ENCODE data around the gene FILIP1L. TPM values are rescaled to one million over a fixed set of nuclear protein-coding genes. Genes with fewer than 3 reads are reported as not detected.

Gene FILIP1L
- total RNA-seq, 1 donor from 2014 or later, result 0.15 TPM

DNA sequence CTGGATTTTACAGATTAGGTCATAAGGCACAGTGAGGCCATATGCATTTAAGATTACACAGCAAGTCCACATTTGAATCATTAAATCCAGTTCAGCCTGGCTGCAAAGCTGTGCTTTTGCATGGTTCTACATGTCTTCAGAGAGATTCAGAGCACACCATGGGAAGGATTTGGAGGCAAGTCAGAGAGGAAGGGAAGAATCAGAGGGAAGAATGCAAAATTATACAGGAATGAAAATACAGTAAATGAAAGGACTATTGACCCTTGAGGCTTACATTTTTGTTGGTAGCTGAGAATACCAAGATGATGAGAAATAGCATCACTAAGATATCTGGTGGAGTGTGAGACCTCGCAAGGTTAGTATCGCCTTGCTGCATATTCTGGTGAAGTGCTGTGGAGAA, 13.9 kb downstream of the FILIP1L start:
- Histone ChIP-seq H4K20me1 (ENCODE audit: low read depth) (no peaks in the 10 kb centered on the region), H3K27me3 (no peaks in the 10 kb centered on the region), H3K9me3 (ENCODE audit: low read depth) (no peaks in the 10 kb centered on the region), H3K4me1 (no peaks in the 10 kb centered on the region), H3K4me2 (no peak overlapping the region), H3F3A (ENCODE audit: low read depth) (no peaks in the 10 kb centered on the region), H3K36me3 (no peaks in the 10 kb centered on the region), H3K79me2 (ENCODE audit: low read depth) (no peaks in the 10 kb centered on the region), H3K9ac (no peak overlapping the region), H3K27ac (no peak overlapping the region), H2AFZ (replicated peaks) (no peak overlapping the region), H3K4me3 (no peak overlapping the region)
- TF ChIP-seq, protein P1, sequence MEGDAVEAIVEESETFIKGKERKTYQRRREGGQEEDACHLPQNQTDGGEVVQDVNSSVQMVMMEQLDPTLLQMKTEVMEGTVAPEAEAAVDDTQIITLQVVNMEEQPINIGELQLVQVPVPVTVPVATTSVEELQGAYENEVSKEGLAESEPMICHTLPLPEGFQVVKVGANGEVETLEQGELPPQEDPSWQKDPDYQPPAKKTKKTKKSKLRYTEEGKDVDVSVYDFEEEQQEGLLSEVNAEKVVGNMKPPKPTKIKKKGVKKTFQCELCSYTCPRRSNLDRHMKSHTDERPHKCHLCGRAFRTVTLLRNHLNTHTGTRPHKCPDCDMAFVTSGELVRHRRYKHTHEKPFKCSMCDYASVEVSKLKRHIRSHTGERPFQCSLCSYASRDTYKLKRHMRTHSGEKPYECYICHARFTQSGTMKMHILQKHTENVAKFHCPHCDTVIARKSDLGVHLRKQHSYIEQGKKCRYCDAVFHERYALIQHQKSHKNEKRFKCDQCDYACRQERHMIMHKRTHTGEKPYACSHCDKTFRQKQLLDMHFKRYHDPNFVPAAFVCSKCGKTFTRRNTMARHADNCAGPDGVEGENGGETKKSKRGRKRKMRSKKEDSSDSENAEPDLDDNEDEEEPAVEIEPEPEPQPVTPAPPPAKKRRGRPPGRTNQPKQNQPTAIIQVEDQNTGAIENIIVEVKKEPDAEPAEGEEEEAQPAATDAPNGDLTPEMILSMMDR (IDR thresholded peaks at IDR 0.05), result no peak
- TF ChIP-seq EZH2phosphoT487 (IDR thresholded peaks at IDR 0.05) (no peak), EZH2 (IDR thresholded peaks at IDR 0.05) (no peak)
- no peaks in the 10 kb centered on the region for H3K27me3 Mint-ChIP-seq (ENCODE audit: insufficient read depth, low read depth)
- H3K4me1 Mint-ChIP-seq, result peaks cover 8% of the 10 kb centered on the region
- H3K4me3 Mint-ChIP-seq, result no peak overlapping the region
- H3K36me3 Mint-ChIP-seq, result peaks cover 2% of the 10 kb centered on the region
- no peak overlapping the region for H3K27ac Mint-ChIP-seq
- H3K9me3 Mint-ChIP-seq, result no peaks in the 10 kb centered on the region
- no peak for DNase-seq (ENCODE audit: low spot score)

DNA sequence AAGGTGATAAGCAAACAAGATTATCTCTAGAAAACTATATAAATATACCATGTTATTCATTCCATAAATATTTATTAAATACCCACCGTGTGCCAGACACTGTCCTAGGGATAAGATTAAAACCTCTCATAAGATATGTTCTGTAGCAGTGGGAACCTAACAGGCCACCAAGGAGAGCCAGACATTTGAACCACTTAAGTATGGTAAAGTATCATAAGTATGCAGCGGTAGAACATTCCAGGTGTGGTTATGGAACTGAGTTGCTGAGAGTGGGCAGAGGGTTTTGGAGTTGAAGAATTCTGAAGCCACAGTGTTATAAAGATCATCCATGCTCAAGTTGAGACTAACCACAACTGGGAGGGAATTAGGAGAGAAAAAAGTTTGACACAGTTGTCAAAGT, 14.7 kb downstream of the FILIP1L start:
- H3K27me3 ChIP-seq, result no peaks in the 10 kb centered on the region
- no peaks in the 10 kb centered on the region for H3K27me3 Mint-ChIP-seq (ENCODE audit: insufficient read depth, low read depth)
- no peak overlapping the region for H3K27ac ChIP-seq
- TF ChIP-seq, protein P1 (IDR thresholded peaks at IDR 0.05), result no peak
- TF ChIP-seq EZH2phosphoT487 (IDR thresholded peaks at IDR 0.05) (no peak), EZH2 (IDR thresholded peaks at IDR 0.05) (no peak)
- H4K20me1 ChIP-seq (ENCODE audit: low read depth), result no peaks in the 10 kb centered on the region
- peaks cover 8% of the 10 kb centered on the region for H3K4me1 Mint-ChIP-seq
- no peaks in the 10 kb centered on the region for H3K9me3 ChIP-seq (ENCODE audit: low read depth)
- no peaks in the 10 kb centered on the region for H3K9me3 Mint-ChIP-seq
- no peak overlapping the region for H2AFZ ChIP-seq (replicated peaks)
- no peak for DNase-seq (ENCODE audit: low spot score)
- H3K4me3 ChIP-seq, result no peak overlapping the region
- H3K4me1 ChIP-seq, result no peaks in the 10 kb centered on the region
- H3K9ac ChIP-seq, result no peak overlapping the region
- no peak overlapping the region for H3K4me3 Mint-ChIP-seq
- H3K79me2 ChIP-seq (ENCODE audit: low read depth), result no peaks in the 10 kb centered on the region
- no peaks in the 10 kb centered on the region for H3K36me3 ChIP-seq
- H3K4me2 ChIP-seq, result no peak overlapping the region
- H3K36me3 Mint-ChIP-seq, result peaks cover 2% of the 10 kb centered on the region
- no peak overlapping the region for H3K27ac Mint-ChIP-seq
- no peaks in the 10 kb centered on the region for H3F3A ChIP-seq (ENCODE audit: low read depth)

DNA sequence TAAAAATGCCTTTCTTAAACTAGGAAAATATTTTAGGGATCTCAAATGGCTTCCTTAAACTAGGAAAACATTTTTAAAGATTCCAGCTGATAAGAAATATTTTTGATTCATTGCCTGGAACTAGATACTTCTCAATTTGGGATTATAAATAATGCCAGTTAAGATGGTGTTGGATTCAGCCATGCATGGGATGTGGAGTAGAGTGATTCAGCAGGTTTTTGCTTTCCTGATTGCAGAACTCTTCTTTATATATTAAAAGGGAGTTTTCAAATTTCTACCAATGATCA, 15.6 kb downstream of the FILIP1L start:
- Histone ChIP-seq H3K36me3 (no peaks in the 10 kb centered on the region), H3K4me2 (no peak overlapping the region), H3F3A (ENCODE audit: low read depth) (no peaks in the 10 kb centered on the region), H3K4me3 (no peak overlapping the region), H3K9ac (no peak overlapping the region), H3K27me3 (no peaks in the 10 kb centered on the region), H3K27ac (no peak overlapping the region), H4K20me1 (ENCODE audit: low read depth) (no peaks in the 10 kb centered on the region), H2AFZ (replicated peaks) (no peak overlapping the region), H3K9me3 (ENCODE audit: low read depth) (no peaks in the 10 kb centered on the region), H3K4me1 (no peaks in the 10 kb centered on the region), H3K79me2 (ENCODE audit: low read depth) (no peaks in the 10 kb centered on the region)
- TF ChIP-seq, protein P1 (IDR thresholded peaks at IDR 0.05), result no peak
- no peak for TF ChIP-seq EZH2phosphoT487 (IDR thresholded peaks at IDR 0.05)
- no peak for TF ChIP-seq EZH2 (IDR thresholded peaks at IDR 0.05)
- Mint-ChIP-seq H3K4me1 (peaks cover 8% of the 10 kb centered on the region), H3K4me3 (no peak overlapping the region), H3K27me3 (ENCODE audit: insufficient read depth, low read depth) (no peaks in the 10 kb centered on the region), H3K36me3 (peaks cover 2% of the 10 kb centered on the region), H3K27ac (no peak overlapping the region), H3K9me3 (no peaks in the 10 kb centered on the region)
- no peak for DNase-seq (ENCODE audit: low spot score)
